B cell (primary cell): ENCODE measurements around the gene DYNC2I2. TPM values are rescaled to one million over a fixed set of nuclear protein-coding genes. Genes with fewer than 3 reads are reported as not detected.

ENCODE experiments used
- ATAC-seq: fragments of 200-7000 bp; cut with Tn5 transposase; one replicate; pipeline ENCODE4 v1.10.0; 2021; ENCODE audit warnings: low read depth, mild to moderate bottlenecking, moderate number of reproducible peaks, moderate library complexity
- CTCF ChIA-PET: fragments of 350-600 bp; sonication (Branson Sonifier 250); formaldehyde crosslinking; loops from one replicate; lab custom pipeline; 2021; ENCODE audit warnings: antibody characterized with exemption, inconsistent platforms; lab: Charles Lee
- POLR2A ChIA-PET: fragments of 350-600 bp; sonication (Branson Sonifier 250); formaldehyde crosslinking; loops from one replicate; lab custom pipeline; 2021; ENCODE audit warnings: antibody characterized with exemption; lab: Charles Lee
- DNase-seq: peaks from one replicate; pipeline ENCODE4 v3.0.0; 2013
- H2AFZ ChIP-seq: 2 replicates; pipeline ENCODE4 v1.6.1; 2012; ENCODE audit warnings: mild to moderate bottlenecking, low read depth, low read length; ENCODE audit not compliant: insufficient read depth, poor library complexity, severe bottlenecking
- H3K27ac ChIP-seq, 2 donors: 1 replicate in 1 of 2; 2 replicates in 1 of 2; pipeline ENCODE4 v1.5.1; 2012 to 2013; ENCODE audit warnings: low read length in 2 of 2, mild to moderate bottlenecking in 2 of 2, moderate library complexity in 1 of 2
- H3K27me3 ChIP-seq, 4 experiments: fragments of 200-600 bp in 1 of 4; sonication (generic) in 1 of 4; replicated peaks in 1 of 4; 1 replicate in 2 of 4; 2 replicates in 2 of 4; pipeline versions ENCODE4 v1.6.1 to v1.7.0; 2013 to 2016; ENCODE audit warnings: low read length in 3 of 4, mild to moderate bottlenecking in 2 of 4, mixed read lengths in 1 of 4, moderate library complexity in 1 of 4; ENCODE audit not compliant: insufficient read depth in 4 of 4, control insufficient read depth in 3 of 4; ENCODE audit errors: control extremely low read depth in 1 of 4
- H3K36me3 ChIP-seq, 2 experiments: replicated peaks in 1 of 2; 1 replicate in 1 of 2; 2 replicates in 1 of 2; pipeline versions ENCODE4 v1.6.1 to v1.7.1; 2013; ENCODE audit warnings: low read length in 1 of 2; ENCODE audit not compliant: insufficient read depth in 2 of 2, control insufficient read depth in 1 of 2; ENCODE audit errors: control extremely low read depth in 1 of 2, extremely low read depth in 1 of 2
- H3K4me1 ChIP-seq, 2 donors: fragments of 200-600 bp in 1 of 2; sonication (generic) in 1 of 2; 1 replicate in 1 of 2; 2 replicates in 1 of 2; pipeline versions ENCODE4 v1.5.1 to v1.6.1; 2013 to 2017; ENCODE audit warnings: low read length in 2 of 2; ENCODE audit not compliant: control insufficient read depth in 2 of 2, insufficient read depth in 2 of 2
- H3K4me2 ChIP-seq: replicated peaks from 2 replicates; pipeline ENCODE3; 2012; ENCODE audit warnings: mild to moderate bottlenecking, low read depth, low read length; ENCODE audit not compliant: poor library complexity, severe bottlenecking
- H3K4me3 ChIP-seq, 5 experiments: fragments of 200-600 bp in 1 of 5; sonication (generic) in 1 of 5; 1 replicate in 3 of 5; 2 replicates in 2 of 5; pipeline versions ENCODE4 v1.5.1 to v1.7.0; 2011 to 2016; ENCODE audit warnings: low read length in 4 of 5, mild to moderate bottlenecking in 4 of 5, low read depth in 2 of 5, control low read depth in 1 of 5, moderate library complexity in 1 of 5; ENCODE audit not compliant: insufficient read depth in 1 of 5; ENCODE audit errors: control extremely low read depth in 1 of 5, extremely low read depth in 1 of 5
- H3K79me2 ChIP-seq: fragments of 200-600 bp; sonication (generic); one replicate; pipeline ENCODE4 v1.6.0; 2016; ENCODE audit warnings: low read length; ENCODE audit not compliant: control insufficient read depth, insufficient read depth
- H3K9ac ChIP-seq: fragments of 200-600 bp; sonication (generic); 2 replicates; pipeline ENCODE4 v1.6.1; 2017; ENCODE audit warnings: mild to moderate bottlenecking, low read length, moderate library complexity
- H3K9me3 ChIP-seq, 3 donors: one replicate each; pipeline versions ENCODE4 v1.6.1 to v1.7.1; 2013; ENCODE audit warnings: low read length in 2 of 3; ENCODE audit not compliant: control insufficient read depth in 2 of 3, insufficient read depth in 1 of 3; ENCODE audit errors: control extremely low read depth in 1 of 3
- H4K20me1 ChIP-seq: 2 replicates; pipeline ENCODE4 v1.6.0; 2012; ENCODE audit warnings: mild to moderate bottlenecking, low read length; ENCODE audit not compliant: insufficient read depth, control insufficient read depth, poor library complexity, severe bottlenecking
- H3K27ac Mint-ChIP-seq: one replicate; pipeline ENCODE4 v1.8.0; 2021; ENCODE audit warnings: mixed read lengths
- H3K27me3 Mint-ChIP-seq: one replicate; pipeline ENCODE4 v1.8.0; 2021; ENCODE audit warnings: mixed read lengths
- H3K4me1 Mint-ChIP-seq: one replicate; pipeline ENCODE4 v1.8.0; 2021; ENCODE audit warnings: mixed read lengths
- H3K4me3 Mint-ChIP-seq: one replicate; pipeline ENCODE4 v1.8.0; 2021; ENCODE audit warnings: mixed read lengths
- H3K9me3 Mint-ChIP-seq: one replicate; pipeline ENCODE4 v1.8.0; 2022; ENCODE audit warnings: mixed read lengths; ENCODE audit not compliant: insufficient read depth
- EZH2 ChIP-seq: IDR thresholded peaks from 2 replicates; pipeline ENCODE4 v1.6.1; 2012; ENCODE audit warnings: borderline replicate concordance, low read depth, mild to moderate bottlenecking, moderate library complexity, low read length; ENCODE audit not compliant: insufficient read depth, poor library complexity, severe bottlenecking
- WGBS: methylation state at CpG from one replicate; pipeline ENCODE4 v1.1.5; 2013; ENCODE audit warnings: missing lambda C conversion rate; ENCODE audit not compliant: insufficient coverage; 5-methylcytosine and 5-hydroxymethylcytosine counted together
- intact Hi-C: fragments of 100-400 bp; cut with micrococcal nuclease; formaldehyde crosslinking; loops from one replicate; pipeline ENCODE4 v1.10.0; 2022
- polyA plus RNA-seq: library from polyadenylated mRNA; depleted of rRNA; stranded (reverse); fragments of >200 nt; gene quantifications from 2 replicates; pipeline ENCODE4 v1.2.3, GENCODE V29; 2012
- total RNA-seq, 2 donors: library from RNA; stranded (reverse); fragments of 120-200 nt in 1 of 2; gene quantifications; 1 replicate in 1 of 2; 2 replicates in 1 of 2; pipeline versions ENCODE4 v1.2.3 to v1.2.4, GENCODE V29; 2013 to 2022
- TF ChIP-seq, protein P1 (sequence below): fragments of 200-600 bp; IDR thresholded peaks from one replicate; pipeline ENCODE4 v1.8.0; 2022; ENCODE audit warnings: antibody characterized with exemption, mild to moderate bottlenecking

Gene DYNC2I2
- total and polyA plus RNA-seq, 2 donors (not counting 1 experiment from before 2014, with no cell fraction given): 76.6 to 109 TPM

DNA sequence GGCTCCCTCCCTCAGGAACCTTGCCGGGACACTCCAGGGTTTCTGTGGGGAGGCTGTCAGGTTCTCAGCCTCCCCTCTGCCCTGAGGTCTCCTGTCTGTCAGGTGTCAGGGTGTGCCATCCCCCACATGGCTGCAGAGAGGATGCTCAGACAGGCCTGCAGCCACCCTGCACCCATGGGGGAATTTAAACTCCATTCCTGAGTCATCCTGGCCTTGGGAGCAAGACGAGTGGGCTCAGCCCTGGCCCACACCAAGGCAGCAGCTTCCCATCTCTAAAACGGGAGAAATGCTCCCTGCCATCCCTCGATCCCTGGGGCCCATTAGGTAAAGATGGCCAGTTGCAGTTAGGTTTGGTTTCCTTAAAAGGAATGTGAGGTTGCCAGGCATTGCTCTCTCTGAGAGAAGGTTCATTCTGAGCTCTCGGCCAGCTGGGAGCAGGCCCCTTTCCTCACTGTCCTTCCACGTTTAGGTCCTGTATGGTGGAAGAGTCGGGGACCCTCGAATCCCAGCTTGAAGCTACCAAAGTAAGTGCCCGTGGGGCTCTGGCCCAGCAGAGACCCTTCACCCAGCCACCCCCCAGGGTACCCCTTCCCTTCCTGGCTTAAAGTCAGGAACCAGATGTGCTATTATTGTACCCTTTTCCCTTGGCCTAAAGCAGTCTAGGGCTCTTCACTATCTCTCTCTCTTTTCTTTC is 26.6 kb downstream of the DYNC2I2 start:
- no peak overlapping the region for H3K4me3 Mint-ChIP-seq
- no peak overlapping the region for H3K4me2 ChIP-seq
- no peaks in the 10 kb centered on the region for H4K20me1 ChIP-seq
- no peak overlapping the region for H3K9ac ChIP-seq
- H3K27ac ChIP-seq: no peak overlapping the region
- TF ChIP-seq EZH2: no peak
- TF ChIP-seq, protein P1, sequence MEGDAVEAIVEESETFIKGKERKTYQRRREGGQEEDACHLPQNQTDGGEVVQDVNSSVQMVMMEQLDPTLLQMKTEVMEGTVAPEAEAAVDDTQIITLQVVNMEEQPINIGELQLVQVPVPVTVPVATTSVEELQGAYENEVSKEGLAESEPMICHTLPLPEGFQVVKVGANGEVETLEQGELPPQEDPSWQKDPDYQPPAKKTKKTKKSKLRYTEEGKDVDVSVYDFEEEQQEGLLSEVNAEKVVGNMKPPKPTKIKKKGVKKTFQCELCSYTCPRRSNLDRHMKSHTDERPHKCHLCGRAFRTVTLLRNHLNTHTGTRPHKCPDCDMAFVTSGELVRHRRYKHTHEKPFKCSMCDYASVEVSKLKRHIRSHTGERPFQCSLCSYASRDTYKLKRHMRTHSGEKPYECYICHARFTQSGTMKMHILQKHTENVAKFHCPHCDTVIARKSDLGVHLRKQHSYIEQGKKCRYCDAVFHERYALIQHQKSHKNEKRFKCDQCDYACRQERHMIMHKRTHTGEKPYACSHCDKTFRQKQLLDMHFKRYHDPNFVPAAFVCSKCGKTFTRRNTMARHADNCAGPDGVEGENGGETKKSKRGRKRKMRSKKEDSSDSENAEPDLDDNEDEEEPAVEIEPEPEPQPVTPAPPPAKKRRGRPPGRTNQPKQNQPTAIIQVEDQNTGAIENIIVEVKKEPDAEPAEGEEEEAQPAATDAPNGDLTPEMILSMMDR: no peak
- ChIA-PET CTCF (no interaction called here), POLR2A (no interaction called here)
- H3K9me3 Mint-ChIP-seq: no peaks in the 10 kb centered on the region
- H3K79me2 ChIP-seq: no peaks in the 10 kb centered on the region
- ATAC-seq: no peak
- peak overlapping the region; percentile 15 for H3K27ac Mint-ChIP-seq
- no peaks in the 10 kb centered on the region for H3K27me3 Mint-ChIP-seq
- H3K36me3 ChIP-seq: peaks cover 0 to 93% of the 10 kb centered on the region in 2 experiments
- DNase-seq: no peak
- intact Hi-C loops: no loop called here
- 74% methylated on average over 6 of the region's 9 CpGs for WGBS
- H3K27me3 ChIP-seq: no peaks in the 10 kb centered on the region
- no peaks in the 10 kb centered on the region for H3K4me1 Mint-ChIP-seq
- no peak overlapping the region for H3K4me3 ChIP-seq
- H3K9me3 ChIP-seq: no peaks in the 10 kb centered on the region
- no peaks in the 10 kb centered on the region for H3K4me1 ChIP-seq
- no peak overlapping the region for H2AFZ ChIP-seq

DNA sequence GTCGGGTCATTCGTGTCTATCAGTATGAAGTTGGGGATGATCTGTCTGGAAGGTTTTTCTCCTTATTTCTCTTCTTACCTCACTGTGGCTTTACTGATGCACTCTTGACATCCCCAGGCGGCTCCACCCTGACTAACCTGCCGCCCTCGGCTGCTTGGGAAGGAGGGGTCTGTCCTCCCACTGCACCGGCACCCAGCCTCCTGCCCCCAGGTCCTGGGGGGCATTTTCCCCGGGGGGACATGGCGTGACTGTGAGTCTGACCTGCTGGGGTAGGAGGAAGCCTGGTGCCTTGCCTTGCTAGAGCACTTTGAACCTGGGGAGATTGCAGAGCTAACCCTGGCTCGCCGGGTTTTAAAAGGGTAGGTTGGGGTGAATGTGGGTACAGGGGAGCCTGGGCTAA is 27.5 kb downstream of the DYNC2I2 start:
- H3K79me2 ChIP-seq: no peaks in the 10 kb centered on the region
- H3K27ac ChIP-seq: no peak overlapping the region
- H3K36me3 ChIP-seq: peaks cover 0 to 93% of the 10 kb centered on the region in 2 experiments
- H3K9me3 ChIP-seq: no peaks in the 10 kb centered on the region
- DNase-seq: no peak
- ChIA-PET POLR2A (no interaction called here), CTCF (no interaction called here)
- no peak for ATAC-seq
- no peak overlapping the region for H3K4me2 ChIP-seq
- H2AFZ ChIP-seq: no peak overlapping the region
- H4K20me1 ChIP-seq: no peaks in the 10 kb centered on the region
- 94% methylated on average over 7 of the region's 10 CpGs for WGBS
- intact Hi-C loops: no loop called here
- H3K27me3 ChIP-seq: no peaks in the 10 kb centered on the region
- H3K9ac ChIP-seq: no peak overlapping the region
- no peaks in the 10 kb centered on the region for H3K4me1 ChIP-seq
- H3K27ac Mint-ChIP-seq: peak overlapping the region; percentile 26
- H3K4me3 Mint-ChIP-seq: no peak overlapping the region
- H3K27me3 Mint-ChIP-seq: no peaks in the 10 kb centered on the region
- TF ChIP-seq, protein P1: no peak
- no peak for TF ChIP-seq EZH2
- no peaks in the 10 kb centered on the region for H3K4me1 Mint-ChIP-seq
- H3K9me3 Mint-ChIP-seq: no peaks in the 10 kb centered on the region
- no peak overlapping the region for H3K4me3 ChIP-seq
